Upper lobe of left lung (tissue), 4 donors: Measurements from ENCODE around the gene CNTFR.

Source experiments
- CTCF ChIP-seq, 6 experiments: fragments of 450-650 bp in 4 of 6; fragments of 200-600 bp in 2 of 6; sonication (generic) in 2 of 6; IDR thresholded peaks; one replicate each; pipeline ENCODE4 v1.5.1; 2016 to 2019; ENCODE audit warnings: antibody characterized with exemption in 6 of 6
- POLR2A ChIP-seq, 4 donors: fragments of 450-650 bp; IDR thresholded peaks; one replicate each; pipeline ENCODE4 v1.5.1; 2016 to 2017; ENCODE audit warnings: antibody characterized with exemption in 4 of 4, mild to moderate bottlenecking in 2 of 4

DNA sequence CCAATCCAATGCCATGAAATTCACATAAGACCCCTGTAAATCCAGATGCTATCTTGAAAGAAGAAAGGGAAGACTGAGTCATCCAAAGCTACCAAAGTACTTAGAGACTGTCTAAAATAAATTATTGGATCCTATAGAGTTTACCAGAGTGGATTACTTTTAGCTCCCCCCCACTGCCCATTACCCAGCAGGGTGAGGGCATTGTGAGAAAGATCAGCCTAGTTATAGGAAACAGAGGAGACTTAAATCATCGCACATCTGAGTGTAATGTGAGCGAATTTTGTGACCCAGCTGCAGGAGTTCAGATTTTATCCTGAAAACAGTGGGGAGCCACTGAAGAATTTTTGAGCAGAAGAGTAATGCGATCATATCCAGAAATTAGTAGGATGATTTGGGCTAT lies 65.2 kb downstream of the CNTFR start:
- TF ChIP-seq CTCF (IDR thresholded peaks at IDR 0.05) (no peak), POLR2A (IDR thresholded peaks at IDR 0.05) (no peak)
